HG02943 (cell line): Measurements from ENCODE around the gene RBM26.

Experiments used
- ATAC-seq: cut with Tn5 transposase; IDR thresholded peaks from one replicate; pipeline ENCODE4 v1.9.1; 2021; ENCODE audit warnings: mild to moderate bottlenecking, low read depth, moderate library complexity; ENCODE audit not compliant: unreplicated experiment

Gene RBM26

DNA sequence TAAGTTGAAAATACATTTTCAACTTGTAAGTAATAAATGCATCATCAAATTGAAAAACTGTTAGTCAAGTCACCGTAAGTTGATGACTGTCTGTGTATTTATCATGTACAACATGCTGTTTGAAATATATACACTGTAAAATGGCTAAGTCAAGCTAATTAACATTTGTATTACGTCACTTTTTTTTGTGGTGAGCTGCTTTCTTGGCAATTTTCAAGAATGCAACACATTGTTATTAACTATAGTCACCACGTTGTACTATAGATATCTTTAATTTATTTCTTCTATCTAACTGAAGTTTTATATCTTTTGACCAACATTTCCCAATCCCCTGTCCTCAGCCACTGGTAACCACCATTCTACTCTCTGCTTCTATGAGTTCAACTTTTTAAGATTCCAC lies 57.0 kb downstream of the RBM26 start:
- no peak for ATAC-seq

GRCh38 chr13:79346300-79346914 lies 59.6 kb downstream of the RBM26 start:
- no peak for ATAC-seq

- ATAC-seq: no peak
Observed at GRCh38 chr13:79341202-79341601, 64.9 kb downstream of the RBM26 start.

DNA sequence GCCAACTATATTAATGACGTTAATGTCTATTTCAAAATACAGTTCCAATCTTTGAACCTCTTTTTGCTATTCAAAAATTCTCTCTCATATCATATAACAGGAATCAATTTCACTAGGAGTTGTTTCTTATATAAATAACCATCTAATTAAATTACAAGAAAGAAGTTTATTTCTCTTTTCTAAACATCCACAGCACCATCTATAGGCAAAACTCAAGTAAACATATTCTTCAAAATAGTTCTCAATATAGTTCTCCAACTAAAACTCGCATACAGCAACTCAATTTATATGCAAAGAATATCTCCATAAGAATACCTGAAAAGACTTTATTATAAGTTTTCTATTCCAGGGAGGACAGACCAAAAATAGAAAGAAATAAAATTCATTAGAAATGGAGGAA lies 65.6 kb downstream of the RBM26 start:
- ATAC-seq: no peak

GRCh38 chr13:79338343-79338742 lies 67.7 kb downstream of the RBM26 start:
- ATAC-seq: no peak

DNA sequence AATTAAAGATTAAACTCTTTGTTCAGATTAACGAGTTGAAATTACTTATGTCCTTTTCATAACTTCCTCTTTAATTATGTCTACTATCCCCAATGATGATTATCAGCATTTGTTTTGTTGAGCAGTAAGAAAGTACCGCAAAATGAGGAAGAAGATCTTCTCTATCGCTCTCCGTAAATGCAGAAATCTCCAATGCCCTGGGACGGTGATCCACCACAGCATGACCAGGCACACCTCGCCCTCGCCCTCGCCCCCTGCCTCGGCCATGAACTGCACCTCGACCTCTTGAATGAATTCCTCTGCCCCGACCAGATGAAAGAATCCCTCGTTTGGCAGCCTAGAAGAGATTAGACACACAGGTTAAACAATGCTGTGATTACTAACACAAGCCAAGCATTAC lies 69.1 kb downstream of the RBM26 start:
- no peak for ATAC-seq

GRCh38 chr13:79328510-79328909 lies 77.5 kb downstream of the RBM26 start:
- ATAC-seq: no peak

DNA sequence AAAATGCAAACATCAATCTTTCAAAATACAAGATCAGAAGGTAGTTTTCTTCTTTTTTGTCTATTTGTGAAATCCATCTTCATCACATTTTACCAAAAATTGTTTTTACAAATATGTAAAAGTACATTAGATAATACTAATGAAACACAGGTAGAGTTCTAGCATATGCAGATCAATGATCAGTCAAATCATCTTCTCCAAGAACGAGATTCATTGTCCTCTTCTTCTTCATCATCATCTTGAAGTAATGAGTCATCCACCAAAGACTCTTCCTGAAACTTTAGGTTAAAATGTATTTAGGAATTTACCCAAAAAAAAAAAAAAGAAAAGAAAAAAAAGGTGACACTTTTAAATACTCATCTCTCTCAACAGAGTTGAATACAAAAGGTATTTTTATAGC lies 85.6 kb downstream of the RBM26 start:
- ATAC-seq: no peak

DNA sequence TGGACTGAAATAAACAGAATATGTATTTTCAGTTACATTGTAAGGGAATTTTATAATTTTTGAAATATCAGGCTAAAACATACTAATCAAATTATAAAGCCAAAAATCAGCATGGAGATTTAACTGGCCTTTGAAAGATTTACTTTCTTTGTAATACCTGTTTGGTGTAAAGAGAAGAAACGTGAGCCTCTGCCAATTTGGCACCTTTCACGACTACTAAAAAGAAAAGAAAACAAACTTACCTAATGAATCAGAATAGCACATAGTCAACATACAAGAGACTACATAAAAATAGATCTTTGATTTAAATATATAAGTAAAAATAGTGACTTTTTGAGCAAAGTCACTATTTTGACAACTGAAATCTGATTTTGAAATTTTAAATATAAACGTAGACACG lies 87.4 kb downstream of the RBM26 start:
- ATAC-seq: no peak

DNA sequence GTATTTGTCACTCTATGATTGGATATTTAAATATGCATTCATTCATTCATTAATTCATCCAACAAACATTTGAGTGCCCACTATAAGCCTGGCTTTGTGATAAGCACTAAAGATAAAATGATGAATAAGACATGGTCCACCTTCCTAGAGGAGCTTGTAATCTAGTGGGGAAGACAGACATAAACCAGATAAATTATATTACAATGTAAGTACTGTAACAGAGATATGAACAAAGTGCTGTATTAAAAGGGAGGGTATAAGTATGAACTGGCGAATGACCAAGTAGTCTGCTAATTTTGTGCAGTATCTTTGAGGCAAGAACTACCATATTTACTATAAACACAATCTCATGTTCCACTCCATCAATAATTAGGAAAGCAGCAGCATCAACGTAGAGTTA lies 88.2 kb downstream of the RBM26 start:
- ATAC-seq: no peak

- ATAC-seq: no peak
Observed at GRCh38 chr13:79314652-79315051, 91.4 kb downstream of the RBM26 start.

DNA sequence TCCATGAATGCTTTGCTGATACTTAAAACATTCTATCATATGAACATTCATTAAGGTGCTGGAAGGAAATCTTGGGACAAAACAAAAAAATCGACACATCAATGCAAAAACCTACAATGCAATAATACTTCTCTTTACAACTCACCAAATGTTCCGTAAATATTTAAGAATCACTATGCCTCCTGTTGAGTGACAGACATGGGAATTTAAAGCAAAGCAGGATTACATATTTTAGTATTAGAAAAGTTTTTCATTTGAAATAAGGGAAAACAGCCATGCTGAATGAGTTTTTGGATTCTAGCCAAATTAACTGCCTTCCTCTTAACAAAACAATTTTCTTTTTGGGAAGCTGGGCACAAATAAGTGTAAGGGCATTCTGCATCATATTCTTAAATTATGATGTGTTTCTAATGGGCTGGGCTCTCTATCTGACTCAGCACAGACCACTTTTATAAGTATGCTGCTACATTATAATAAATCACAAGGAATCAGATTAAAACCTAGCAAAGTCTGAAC lies 93.7 kb downstream of the RBM26 start:
- ATAC-seq: no peak

GRCh38 chr13:79311386-79311785 lies 94.7 kb downstream of the RBM26 start:
- ATAC-seq: no peak

GRCh38 chr13:79309690-79310089 lies 96.4 kb downstream of the RBM26 start:
- no peak for ATAC-seq

DNA sequence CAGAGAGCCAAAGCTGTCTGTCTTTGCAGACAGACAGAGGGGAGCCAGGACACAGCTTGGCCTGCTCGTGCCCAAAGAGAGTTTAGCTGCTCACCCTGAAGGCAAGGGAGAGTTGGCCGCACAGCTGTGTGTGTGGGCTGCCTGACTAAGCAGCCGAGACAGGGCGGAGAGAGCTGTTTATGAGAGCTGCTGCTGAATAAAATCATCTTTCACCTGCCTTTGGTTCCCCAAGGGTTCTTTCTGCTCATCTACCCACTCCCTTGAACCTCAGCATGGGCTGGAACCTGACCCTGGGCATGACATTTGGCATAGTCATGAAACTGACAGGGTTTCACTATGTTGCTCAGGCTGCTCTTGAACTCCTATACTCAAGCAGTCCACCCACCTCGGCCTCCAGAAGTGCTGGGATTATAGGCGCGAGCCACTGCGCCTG lies 98.2 kb downstream of the RBM26 start:
- no peak for ATAC-seq

GRCh38 chr13:79307433-79307861 lies 98.6 kb downstream of the RBM26 start:
- ATAC-seq: no peak

DNA sequence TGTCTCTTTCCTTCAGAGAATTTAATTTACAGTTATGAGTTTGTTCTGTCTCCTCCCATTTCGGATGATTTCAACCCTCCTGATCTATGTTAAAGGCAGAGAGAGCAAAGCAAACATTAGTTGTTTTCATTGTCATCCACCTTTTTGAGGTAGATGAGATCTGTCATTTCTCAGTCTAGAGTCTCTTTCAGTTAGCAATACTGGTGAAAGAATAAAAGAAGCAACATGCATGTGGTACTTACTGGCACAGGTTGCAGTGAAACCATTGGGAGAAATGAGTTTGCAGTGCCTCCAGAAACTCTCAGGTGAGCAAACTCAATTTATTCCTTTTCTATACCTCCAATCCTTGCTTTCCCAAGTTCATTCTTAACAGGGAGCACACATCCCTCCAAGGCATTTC lies 99.4 kb downstream of the RBM26 start:
- ATAC-seq: no peak

GRCh38 chr13:79297128-79297527 lies 108.9 kb downstream of the RBM26 start:
- no peak for ATAC-seq

- ATAC-seq: no peak
Observed at GRCh38 chr13:79295906-79296706, 109.9 kb downstream of the RBM26 start.

DNA sequence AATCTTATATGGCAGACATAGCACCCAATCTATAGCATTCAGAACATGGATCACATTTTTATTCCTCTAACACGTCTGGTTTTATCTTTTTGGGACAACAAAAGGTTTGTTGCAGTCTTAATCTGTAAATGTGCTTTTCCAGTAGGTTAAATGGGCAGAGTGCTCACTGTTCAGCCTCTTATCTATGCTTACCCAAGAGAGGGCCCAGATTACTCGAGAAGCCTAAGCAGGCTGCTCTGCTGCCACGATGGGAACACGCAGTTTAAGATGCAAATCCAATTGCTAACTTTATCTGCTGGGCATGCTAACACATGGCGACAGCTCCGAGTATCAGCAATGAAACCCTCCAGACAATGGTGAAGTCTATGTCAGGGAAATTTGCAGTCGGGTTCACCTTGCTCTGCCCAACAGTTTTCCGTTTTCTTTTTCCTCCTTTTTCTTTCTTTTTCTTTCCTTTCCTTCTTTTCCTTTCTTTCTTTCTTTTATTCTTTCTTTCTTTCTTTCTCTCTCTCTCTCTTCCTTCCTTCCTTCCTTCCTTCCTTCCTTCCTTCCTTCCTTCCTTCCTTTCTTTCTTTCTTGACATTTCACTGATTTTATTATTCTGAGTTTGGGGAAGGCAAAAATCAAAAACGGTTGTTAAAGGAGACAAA lies 115.3 kb downstream of the RBM26 start:
- no peak for ATAC-seq

GRCh38 chr13:79289571-79289970 lies 116.5 kb downstream of the RBM26 start:
- ATAC-seq: no peak
